Renal pelvis (tissue), 12 donors: ENCODE data around the gene ZNF215. TPM values are rescaled to one million over a fixed set of nuclear protein-coding genes. Genes with fewer than 3 reads are reported as not detected.
"Not testable (repeated sequence)": the region's sequence is repeated elsewhere in the genome, so short reads cannot be mapped to it uniquely, and the experiment has no call there.

Source experiments
- DNase-seq: peaks from one replicate; pipeline ENCODE4 v3.0.0-alpha.2; 2013
- long read RNA-seq, 16 experiments: transcript quantifications; one replicate each; lab custom pipeline, GENCODE V29; 2026
- polyA plus RNA-seq, 3 donors: library from polyadenylated mRNA; unstranded; fragments of 120-200 nt; gene quantifications; one replicate each; pipeline ENCODE4 v1.2.1, GENCODE V29; 2013; ENCODE audit not compliant: insufficient read length in 3 of 3

The ZNF215 gene
- 1 to 10 TPM; 2.9 to 4.4 (median 3.0) TPM for polyA plus RNA-seq
- long read RNA-seq, donor 1 = 0 reads
- long read RNA-seq, donor 2 = 0 reads
- long read RNA-seq, donor 3 = 0 reads
- long read RNA-seq, donor 4 = 0 reads
- long read RNA-seq, donor 5 = 0 reads
- long read RNA-seq, donor 6, partial matches to known transcripts = 0 of 1 reads
- long read RNA-seq, donor 6, other reads (novel, unspliced or antisense) = 0 of 1 reads
- long read RNA-seq, donor 7, partial matches to known transcripts = 0 of 1 reads
- long read RNA-seq, donor 7, other reads (novel, unspliced or antisense) = 0 of 1 reads
- long read RNA-seq, donor 8 = 0 reads
- long read RNA-seq, donor 9 = 0 reads
- long read RNA-seq, donor 10, partial matches to known transcripts = 0 of 6 reads
- long read RNA-seq, donor 10, other reads (novel, unspliced or antisense) = 5 of 6 reads
- long read RNA-seq, donor 11, partial matches to known transcripts = 0 of 1 reads
- long read RNA-seq, donor 11, other reads (novel, unspliced or antisense) = 0 of 1 reads
- long read RNA-seq, donor 12, partial matches to known transcripts = 0 of 1 reads
- long read RNA-seq, donor 12, other reads (novel, unspliced or antisense) = 0 of 1 reads
- long read RNA-seq, donor 13 = 0 reads
- long read RNA-seq, donor 14 = 0 reads
- long read RNA-seq, donor 15 = 0 reads
- long read RNA-seq, donor 16, partial matches to known transcripts = 0 of 1 reads
- long read RNA-seq, donor 16, other reads (novel, unspliced or antisense) = 0 of 1 reads

DNA sequence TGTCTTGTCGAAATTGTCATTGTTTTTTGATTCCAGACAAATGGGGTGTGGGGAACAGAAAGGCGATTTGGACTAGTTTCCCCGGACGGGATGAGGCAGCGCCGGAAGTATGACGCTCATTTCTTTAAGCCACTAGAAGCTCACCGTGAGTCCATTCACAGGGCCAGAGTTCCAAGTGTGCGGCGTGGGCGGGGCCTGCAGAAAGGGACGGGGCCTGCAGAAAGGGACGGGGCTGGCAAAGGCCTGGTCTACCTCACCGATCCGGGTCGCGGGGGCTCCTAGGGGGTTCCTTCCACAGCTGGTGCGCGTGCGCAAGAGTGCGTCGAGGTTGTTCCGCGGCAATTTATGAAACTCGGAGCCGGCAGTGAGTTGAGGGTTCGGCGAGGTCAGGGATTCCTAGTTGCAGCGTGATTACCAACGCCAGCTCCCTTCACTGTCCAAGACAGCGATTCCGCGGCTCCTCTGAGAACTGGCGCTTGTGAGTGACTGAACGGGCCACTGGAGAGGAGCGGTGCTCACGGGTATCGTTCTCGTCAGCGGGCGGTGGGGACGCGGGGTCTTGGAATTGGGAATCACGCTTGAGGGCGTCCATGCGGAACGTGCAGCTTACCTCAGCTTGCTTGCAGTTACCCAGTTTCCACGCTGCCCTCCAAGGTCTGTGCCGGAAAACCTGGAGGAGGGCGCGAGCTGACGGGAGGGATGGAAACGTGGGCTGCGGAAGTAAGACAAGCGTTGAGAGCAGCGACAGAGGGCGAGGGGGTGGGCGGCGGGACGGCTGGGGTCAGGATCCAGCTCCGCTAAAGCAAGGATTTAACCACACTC lies at the start of gene ZNF215:
Gene ZNF215 (plus strand): TSS at position 219 of the 822 bp plus-strand sequence. CDS start 5,847 bp downstream, outside the sequence.
- peak; percentile 47 for DNase-seq

DNA sequence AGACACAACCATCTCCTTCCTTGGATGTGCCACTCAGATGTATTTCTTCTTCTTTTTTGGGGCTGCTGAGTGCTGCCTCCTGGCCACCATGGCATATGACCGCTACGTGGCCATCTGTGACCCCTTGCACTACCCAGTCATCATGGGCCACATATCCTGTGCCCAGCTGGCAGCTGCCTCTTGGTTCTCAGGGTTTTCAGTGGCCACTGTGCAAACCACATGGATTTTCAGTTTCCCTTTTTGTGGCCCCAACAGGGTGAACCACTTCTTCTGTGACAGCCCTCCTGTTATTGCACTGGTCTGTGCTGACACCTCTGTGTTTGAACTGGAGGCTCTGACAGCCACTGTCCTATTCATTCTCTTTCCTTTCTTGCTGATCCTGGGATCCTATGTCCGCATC lies 49.3 kb upstream of the ZNF215 start:
- no peak for DNase-seq

DNA sequence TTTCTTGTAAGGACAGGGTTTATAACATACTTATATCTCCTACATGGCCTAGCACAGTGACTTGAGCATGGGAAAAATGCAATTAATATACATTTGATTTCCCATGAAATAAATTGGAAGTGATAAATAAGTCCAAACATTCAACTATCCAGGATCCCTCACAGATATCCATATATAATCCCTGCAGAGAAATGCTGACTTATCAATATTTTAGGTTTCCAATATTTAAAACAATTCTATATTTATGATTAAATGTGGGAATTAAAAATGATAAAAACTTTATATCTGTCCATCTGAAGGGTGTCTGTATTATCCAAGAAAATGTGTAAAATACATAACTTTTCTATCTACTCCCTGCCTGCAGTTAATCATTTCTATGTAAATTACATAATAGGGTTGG lies 43.5 kb upstream of the ZNF215 start:
- no peak for DNase-seq

DNA sequence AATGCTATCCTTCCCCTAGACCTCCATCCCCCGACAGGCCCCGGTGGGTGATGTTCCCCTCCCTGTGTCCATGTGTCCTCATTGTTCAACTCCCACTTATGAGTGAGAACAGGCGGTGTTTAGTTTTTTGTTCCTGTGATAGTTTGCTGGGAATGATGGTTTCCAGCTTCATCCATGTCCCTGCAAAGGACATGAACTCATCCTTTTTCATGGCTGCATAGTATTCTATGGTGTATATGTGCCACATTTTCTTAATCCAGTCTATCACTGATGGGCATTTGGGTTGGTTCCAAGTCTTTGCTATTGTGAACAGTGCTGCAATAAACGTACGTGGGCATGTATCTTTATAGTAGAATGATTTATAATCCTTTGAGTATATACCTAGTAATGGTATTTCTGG lies 38.5 kb upstream of the ZNF215 start:
- not testable (repeated sequence) for DNase-seq

DNA sequence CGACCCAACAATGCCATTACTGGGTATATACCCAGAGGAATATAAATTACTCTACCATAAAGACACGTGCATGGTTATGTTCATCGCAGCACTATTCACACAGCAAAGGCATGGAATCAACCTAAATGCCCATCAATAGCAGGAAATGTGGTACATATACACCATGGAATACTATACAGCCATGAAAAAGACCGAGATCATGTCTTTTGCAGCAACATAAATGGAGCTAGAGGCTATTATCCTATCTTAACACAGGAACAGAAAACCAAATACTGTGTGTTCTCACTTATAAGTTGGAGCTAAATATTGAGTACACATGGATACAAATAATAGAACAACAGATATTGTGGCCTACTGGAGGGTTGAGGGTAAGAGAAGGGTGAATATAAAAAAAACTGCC lies 37.4 kb upstream of the ZNF215 start:
- no peak for DNase-seq

DNA sequence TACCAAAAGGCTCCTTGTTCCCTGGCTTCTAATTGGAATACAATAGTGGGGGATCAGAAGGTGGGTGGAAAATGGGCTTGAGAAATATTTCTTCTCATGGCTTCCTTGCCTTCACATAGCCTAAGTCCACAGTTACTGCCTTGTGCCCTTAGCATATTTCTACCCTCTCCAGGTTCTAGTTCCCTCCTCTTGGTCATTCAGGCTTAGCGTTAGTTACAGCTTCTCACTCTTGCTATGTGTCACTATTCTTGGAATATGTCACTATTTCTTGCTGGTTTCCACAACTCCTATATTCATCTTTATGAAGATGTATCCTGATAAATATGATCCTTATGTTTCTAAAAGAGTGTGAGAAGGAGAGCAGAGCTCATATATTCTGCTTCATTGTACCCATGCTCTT lies 36.4 kb upstream of the ZNF215 start:
- DNase-seq = no peak

DNA sequence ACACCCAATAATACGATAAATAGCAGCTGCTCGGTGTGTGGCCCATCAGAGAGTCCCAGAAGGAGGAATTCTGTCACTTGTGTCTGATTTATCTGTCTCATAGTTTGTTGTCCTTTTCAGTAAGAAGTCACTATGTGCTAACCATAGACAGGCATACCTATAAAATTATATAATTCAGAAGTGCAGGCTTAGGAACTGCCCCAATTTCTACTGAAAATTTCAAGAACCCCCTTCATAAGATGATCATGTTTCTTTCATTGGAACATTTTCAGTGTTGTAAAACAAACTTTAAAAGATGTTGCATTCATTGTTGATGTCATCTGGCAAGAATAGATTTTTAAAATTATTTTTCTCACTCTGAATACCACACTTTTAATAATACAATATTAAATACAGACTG lies 33.8 kb upstream of the ZNF215 start, which contains the start of gene OR2D2:
Gene OR2D2 (minus strand): TSS at position 101 of the 400 bp plus-strand sequence. CDS start 0 bp downstream, at position 101.
- DNase-seq = no peak

DNA sequence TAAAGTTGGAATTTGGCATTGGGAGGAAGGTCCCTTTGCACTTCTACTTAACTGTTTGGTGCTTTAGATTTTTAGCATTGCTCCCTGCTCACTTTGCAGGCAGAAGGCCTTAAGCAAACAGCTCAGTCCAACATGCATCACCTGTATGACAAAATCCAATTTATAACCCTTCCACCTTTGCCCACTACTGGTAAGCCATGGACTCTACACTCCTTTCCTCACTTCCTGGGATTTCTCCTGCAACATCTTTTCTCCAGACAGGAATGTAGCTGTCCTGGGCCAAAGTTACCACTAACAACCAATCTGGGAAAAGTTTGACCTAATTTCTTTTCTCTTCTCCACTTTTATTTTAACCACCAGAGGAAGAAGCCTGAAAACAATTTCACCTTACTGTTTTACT lies 32.1 kb upstream of the ZNF215 start:
- DNase-seq = no peak

DNA sequence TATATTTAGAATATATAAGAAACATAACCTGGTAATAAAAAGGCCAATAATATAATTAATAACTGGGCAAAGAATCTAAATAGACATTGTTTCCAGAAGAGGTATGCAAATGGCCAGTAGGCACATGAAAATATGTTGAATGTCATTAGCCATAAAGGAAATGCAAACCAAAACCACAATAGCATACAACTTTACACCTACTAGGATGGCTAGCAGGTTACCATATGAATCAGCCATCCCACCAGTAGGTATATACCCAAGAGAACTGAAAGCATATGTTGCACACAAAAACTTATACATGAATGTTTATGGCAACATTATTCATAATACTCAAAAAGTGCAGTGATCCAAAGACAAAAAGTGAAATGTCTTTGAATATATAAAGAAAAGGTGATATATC lies 31.2 kb upstream of the ZNF215 start:
- no peak for DNase-seq

DNA sequence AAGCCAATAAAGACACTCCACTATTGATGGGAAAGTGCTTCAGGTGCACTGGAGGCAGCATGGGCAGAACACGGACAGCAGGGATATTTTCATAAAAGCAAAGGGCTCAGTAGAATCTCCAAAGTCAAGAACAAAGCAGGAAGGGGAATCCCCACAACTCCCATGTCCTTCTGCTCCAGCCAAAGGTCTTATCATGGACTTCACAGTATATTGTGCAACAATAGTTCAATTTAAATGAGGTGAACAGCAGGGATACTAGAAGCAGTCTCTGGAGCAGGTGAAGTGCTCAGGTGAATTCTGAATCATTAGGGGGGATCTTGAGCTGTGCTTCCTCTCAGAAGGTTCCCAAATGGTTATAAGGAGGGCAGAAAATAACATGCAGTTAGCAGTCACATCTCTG lies 27.3 kb upstream of the ZNF215 start:
- no peak for DNase-seq

DNA sequence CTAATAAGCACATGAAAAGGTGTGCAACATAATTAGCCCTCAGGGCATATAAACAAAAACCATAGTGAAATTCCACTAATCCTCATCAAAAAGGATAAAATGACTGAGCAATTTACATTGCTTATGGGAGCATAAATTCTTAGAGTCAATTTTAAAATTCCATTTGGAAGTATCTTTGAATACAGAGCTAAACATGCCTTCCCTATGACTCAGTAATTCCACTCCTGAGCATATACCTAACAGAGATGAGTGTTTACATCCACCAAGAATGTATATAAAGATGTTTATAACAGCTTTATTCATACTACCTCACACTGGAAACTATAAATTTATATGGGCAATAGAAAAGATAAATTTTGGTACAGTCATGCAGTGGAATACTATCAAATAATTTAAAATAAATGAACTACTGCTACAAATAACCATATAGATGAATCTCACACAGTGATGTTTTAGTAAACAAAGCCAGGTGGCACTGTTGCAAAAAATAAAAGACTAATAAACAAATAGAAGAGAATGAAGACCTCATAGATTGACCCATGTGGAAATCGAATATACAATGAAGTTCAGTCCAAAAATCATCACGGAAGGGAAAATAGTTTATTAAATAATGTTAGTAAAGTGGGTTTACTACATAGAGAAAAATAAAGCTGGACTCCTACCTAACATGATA lies 25.8 kb upstream of the ZNF215 start:
- no peak for DNase-seq

DNA sequence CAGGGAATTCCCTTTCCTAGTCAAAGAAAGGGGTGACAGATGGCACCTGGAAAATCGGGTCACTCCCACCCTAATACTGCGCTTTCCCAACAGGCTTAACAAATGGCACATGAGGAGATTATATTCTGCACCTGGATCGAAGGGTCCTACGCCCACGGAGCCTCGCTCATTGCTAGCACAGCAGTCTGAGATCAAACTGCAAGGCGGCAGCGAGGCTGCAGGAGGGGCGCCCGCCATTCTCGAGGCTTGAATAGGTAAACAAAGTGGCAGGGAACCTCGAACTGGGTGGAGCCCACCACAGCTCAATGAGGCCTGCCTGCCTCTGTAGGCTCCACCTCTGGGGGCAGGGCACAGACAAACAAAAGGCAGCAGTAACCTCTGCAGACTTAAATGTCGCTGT lies 21.4 kb upstream of the ZNF215 start:
- not testable (repeated sequence) for DNase-seq

DNA sequence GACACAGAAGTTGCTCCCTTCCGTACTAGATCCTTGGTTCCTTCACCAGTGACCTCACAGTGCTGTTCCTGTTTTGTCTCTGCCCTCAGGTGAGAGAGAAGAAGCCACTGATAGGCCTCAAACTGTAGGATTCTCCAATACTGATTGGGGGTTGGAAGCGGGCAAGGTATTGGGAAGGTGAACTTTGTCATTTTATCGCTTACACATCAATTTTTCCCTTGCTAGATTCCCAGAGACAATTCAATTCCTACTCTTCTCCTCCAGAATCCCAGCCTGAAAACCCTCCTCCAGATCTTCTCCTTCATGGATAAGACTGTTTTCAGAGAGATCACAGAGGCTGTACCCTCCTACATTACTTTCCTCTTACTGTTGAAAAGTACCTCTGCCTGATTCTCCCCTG lies 14.8 kb upstream of the ZNF215 start:
- no peak for DNase-seq

DNA sequence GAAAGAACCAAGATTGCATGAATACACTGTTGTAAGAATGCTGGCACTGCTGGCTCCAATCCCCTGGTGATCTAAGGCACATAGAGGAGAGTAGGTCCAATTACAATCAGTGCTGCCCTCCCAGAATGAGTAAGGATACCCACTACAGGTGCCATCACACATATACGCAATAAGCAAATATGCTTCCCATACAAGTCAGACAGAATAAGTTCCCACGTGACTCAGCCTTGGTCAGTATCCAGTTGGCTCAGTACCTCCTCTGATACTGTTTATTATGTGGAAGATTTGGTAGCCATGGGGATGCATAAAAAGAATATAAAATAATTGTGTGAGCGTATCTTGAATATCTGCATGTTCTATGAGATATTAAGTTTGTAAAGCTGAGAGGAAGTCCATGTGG lies 14.3 kb upstream of the ZNF215 start:
- no peak for DNase-seq

DNA sequence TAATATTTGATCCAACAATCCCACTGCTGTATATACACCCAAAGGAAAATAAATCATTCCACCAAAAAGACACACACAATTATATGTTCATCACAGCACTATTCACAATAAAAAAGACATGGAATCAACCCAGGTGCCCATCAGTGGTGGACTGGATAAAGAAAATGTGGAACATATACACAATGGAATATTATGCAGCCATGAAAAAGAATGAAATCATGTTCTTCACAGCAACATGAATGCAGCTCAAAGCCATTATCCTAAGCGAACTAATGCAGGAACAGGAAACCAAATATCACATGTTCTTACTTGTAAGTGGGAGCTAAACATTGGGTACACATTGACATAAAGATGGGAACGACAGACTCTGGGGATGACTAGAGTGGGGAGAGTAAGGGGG lies 6.5 kb upstream of the ZNF215 start:
- no peak for DNase-seq

DNA sequence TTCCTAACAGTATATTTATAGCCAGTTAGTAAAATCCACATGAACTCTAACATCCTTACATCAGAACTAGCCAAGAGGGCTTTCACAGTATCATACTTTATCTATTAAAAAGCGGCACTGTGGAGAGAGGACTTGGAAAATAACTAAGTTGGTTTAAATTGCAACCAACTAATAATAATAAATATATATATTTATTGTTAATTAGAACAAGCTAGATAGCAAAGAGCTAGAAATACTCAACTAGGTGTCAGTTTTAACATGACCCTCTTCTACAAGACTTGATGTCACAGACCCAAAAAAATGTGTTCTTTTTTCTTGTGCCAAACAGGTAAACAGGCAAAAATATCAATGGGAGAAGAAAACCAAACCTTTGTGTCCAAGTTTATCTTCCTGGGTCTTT lies 5.5 kb upstream of the ZNF215 start, which contains the start of gene OR2D3:
Gene OR2D3 (plus strand): TSS at position 301 of the 400 bp plus-strand sequence. CDS start 0 bp downstream, at position 301.
- DNase-seq = no peak

DNA sequence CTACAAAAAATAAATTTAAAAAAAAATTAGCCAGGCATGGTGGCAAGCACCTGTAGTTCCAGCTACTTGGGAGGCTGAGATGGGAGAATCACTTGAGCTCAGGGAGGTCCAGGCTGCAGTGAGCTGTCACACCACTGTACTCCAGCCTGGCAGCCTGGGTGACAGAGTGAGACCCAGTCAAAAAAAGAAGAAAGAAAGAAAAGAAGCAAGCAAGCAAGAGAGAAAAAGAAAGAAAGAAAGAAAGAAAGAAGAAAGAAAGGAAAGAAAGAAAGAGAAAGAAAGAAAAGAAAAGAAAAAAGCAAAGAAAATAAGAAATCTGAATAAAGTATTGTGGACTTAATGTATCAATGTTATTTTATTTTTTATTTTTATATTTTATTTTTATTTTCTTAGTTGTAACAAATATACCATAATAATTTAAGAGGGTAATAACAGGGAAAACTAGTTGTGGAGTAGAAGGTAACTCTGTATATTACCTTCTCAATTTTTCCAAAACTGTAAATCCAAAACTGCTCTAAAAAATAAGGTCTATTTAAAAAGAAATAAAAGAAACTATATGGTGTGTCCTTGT lies 1.1 kb upstream of the ZNF215 start:
- DNase-seq = no peak

DNA sequence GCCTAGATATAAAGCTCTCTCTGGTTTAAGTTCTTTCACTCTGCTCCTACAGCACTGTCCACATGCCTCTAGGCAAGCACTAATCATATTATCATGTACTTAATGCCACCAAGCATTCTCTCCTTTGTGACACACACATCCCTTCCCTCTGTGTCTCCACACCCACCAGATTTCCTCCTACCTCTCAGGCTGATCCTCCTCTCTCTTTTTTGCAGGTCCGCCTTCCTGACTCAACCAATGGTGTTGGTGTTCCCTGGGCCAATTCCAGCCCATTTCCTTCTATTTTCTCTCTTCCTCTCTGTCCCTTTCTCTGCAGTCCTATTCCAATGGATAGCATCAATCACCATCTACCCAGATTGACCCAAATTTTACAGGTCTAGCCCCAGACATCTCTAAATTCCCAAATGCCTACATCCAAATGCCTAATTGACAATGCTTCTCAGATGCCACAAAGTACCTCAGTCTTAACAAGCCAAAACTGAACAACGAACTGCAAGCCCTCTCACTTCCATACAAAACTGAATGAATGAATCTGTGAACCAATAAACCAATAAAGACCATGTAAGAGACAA lies 504 bp upstream of the ZNF215 start:
- DNase-seq = no peak

DNA sequence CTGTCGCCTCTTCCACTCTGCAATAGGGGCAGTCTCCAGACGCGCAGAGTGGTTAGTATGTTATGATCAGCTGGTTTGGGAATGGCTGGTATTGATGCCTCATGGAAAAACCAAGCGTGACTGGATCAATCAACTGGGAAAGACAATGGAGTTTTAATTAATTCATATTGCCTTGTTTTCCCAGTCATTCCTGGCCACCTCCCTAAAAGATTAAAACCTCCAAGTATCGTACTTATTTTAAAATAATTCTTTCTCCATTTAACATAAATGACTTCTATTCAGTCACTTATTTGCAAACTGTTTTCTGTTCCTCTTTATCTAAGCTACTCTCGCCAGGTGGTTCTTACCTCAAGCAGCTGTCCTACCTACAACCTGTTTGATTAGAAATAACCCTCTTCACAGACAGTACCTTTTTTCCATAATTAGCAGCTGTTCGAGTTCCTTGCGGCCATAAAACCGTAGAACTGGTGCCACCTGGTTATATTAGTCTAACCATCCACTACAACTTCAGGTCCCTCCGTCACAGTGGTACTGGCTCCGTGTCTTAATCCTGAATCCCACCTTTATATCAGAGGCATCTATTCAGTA lies 898 bp downstream of the ZNF215 start:
- no peak for DNase-seq

DNA sequence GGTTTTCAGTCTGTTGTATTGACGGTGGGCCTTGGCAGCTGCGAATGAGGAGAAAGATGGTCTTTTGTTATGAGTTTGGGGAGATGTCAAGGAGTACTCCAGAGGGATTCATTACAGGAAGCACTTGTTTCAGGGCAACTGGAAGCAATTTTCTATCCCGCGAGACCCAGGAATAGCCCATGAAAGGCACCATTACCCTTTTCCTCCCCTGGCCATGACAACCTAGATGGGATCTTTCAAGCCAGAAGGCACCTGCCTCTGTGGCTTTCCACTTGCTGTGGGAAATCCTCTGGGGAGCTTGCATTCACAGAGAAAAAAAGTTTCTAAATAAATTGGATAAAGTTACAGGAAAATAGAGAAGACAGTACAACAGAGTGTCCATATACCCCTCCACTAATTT lies 2.7 kb downstream of the ZNF215 start:
- DNase-seq = no peak
